Panc1 (cell line): ENCODE results near the gene C9orf153. TPM values are rescaled to one million over a fixed set of nuclear protein-coding genes. Genes with fewer than 3 reads are reported as not detected.

Source experiments
- ATAC-seq: fragments of 200-7000 bp; cut with Tn5 transposase; 2 replicates; pipeline ENCODE4 v1.9.1; 2020; ENCODE audit warnings: mild to moderate bottlenecking, moderate library complexity
- BruUV-seq: library from RNA; stranded (reverse); fragments of 400-500 nt; replicated peaks from 2 replicates; lab custom pipeline; 2021; lab: Mats Ljungman, UMichigan
- CTCF ChIA-PET: fragments of 300-600 bp; sonication (Branson Sonifier 250); formaldehyde crosslinking; loops from one replicate; lab custom pipeline; 2022; ENCODE audit warnings: antibody characterized with exemption; lab: Charles Lee
- POLR2A ChIA-PET: fragments of 300-600 bp; sonication (Branson Sonifier 250); formaldehyde crosslinking; loops from one replicate; lab custom pipeline; 2022; ENCODE audit warnings: antibody characterized with exemption; lab: Charles Lee
- DNase-seq: peaks from one replicate; pipeline ENCODE4 v3.0.0-alpha.2; 2010; ENCODE audit warnings: low read depth, low spot score
- H3K27ac ChIP-seq: 2 replicates; pipeline ENCODE4 v1.5.1; 2011; ENCODE audit warnings: mild to moderate bottlenecking, low read length, inconsistent platforms
- H3K27me3 ChIP-seq: fragments of 200-500 bp; sonication (Bioruptor generic); 2 replicates; pipeline ENCODE4 v1.6.0; 2014; ENCODE audit warnings: low read length, inconsistent platforms; ENCODE audit not compliant: control insufficient read depth, insufficient read depth
- H3K36me3 ChIP-seq: fragments of 200-500 bp; sonication (Bioruptor generic); 2 replicates; pipeline ENCODE4 v1.5.1; 2014; ENCODE audit warnings: inconsistent platforms, mild to moderate bottlenecking, low read length, moderate library complexity; ENCODE audit not compliant: control insufficient read depth, insufficient read depth
- H3K4me1 ChIP-seq: 2 replicates; pipeline ENCODE4 v1.5.1; 2011; ENCODE audit warnings: inconsistent platforms, mild to moderate bottlenecking, low read length, moderate library complexity; ENCODE audit not compliant: control insufficient read depth, insufficient read depth
- H3K4me3 ChIP-seq, 2 experiments: 2 replicates each; pipeline ENCODE4 v1.5.1; 2011 to 2012; ENCODE audit warnings: low read depth in 2 of 2, low read length in 2 of 2, mild to moderate bottlenecking in 2 of 2, inconsistent platforms in 1 of 2, moderate library complexity in 1 of 2
- H3K9me3 ChIP-seq: fragments of 200-500 bp; sonication (Bioruptor generic); 2 replicates; pipeline ENCODE4 v1.5.1; 2014; ENCODE audit warnings: low read depth, mild to moderate bottlenecking, inconsistent platforms, low read length, moderate library complexity; ENCODE audit not compliant: control insufficient read depth, insufficient read depth
- POLR2AphosphoS5 ChIP-seq: IDR thresholded peaks from 2 replicates; pipeline ENCODE4 v1.6.1; 2012; ENCODE audit warnings: mild to moderate bottlenecking, low read depth, low read length, moderate library complexity
- SIN3A ChIP-seq: IDR thresholded peaks from 2 replicates; pipeline ENCODE4 v1.6.1; 2012; ENCODE audit warnings: low read depth, mild to moderate bottlenecking, low read length, moderate library complexity, borderline replicate concordance; ENCODE audit not compliant: insufficient read depth
- TCF7L2 ChIP-seq: IDR thresholded peaks from 2 replicates; pipeline ENCODE4 v1.6.1; 2011; ENCODE audit warnings: mild to moderate bottlenecking, low read depth, low read length, inconsistent platforms
- in situ Hi-C: cut with HindIII; loops from 2 replicates; pipeline ENCODE4 v1.10.0; 2016; ENCODE audit warnings: low sequenced_read_pairs, low pct_unique_long_range_greater_than_20kb
- intact Hi-C: fragments of 100-400 bp; cut with micrococcal nuclease; formaldehyde crosslinking; loops from one replicate; pipeline ENCODE4 v1.10.0; 2022; ENCODE audit not compliant: unreplicated experiment
- total RNA-seq: library from RNA; stranded (reverse); gene quantifications from one replicate; pipeline ENCODE4 v1.2.1, GENCODE V29; 2021; ENCODE audit not compliant: unreplicated experiment
- TF ChIP-seq, protein P1 (sequence below), 2 experiments: IDR thresholded peaks; 2 replicates each; pipeline ENCODE4 v1.6.1; 2011 to 2012; ENCODE audit warnings: low read depth in 2 of 2, control low read depth in 1 of 2, low read length in 1 of 2, mild to moderate bottlenecking in 1 of 2, moderate library complexity in 1 of 2; ENCODE audit not compliant: insufficient read depth in 1 of 2
- TF ChIP-seq, protein P2 (sequence below): fragments of 450-650 bp; IDR thresholded peaks from 2 replicates; pipeline ENCODE4 v1.5.1; 2017; ENCODE audit warnings: mild to moderate bottlenecking

The C9orf153 gene
- total RNA-seq, 1 experiment from 2014 or later, result not detected

GRCh38 chr9:86280580-86280979 lies 21.1 kb upstream of the C9orf153 start:
- DNase-seq (no peak), ATAC-seq (no peak)
- intact Hi-C loops (loop anchor here (2.0 kb wide), 1 partner anchor 14 kb away; no protein-coding TSS in a partner anchor), in situ Hi-C loops (no loop called here)
- POLR2A ChIA-PET, result no interaction called here
- peaks cover 2% of the 10 kb centered on the region for H3K36me3 ChIP-seq
- TF ChIP-seq TCF7L2 (no peak), SIN3A (no peak), POLR2AphosphoS5 (no peak)
- TF ChIP-seq, protein P1, sequence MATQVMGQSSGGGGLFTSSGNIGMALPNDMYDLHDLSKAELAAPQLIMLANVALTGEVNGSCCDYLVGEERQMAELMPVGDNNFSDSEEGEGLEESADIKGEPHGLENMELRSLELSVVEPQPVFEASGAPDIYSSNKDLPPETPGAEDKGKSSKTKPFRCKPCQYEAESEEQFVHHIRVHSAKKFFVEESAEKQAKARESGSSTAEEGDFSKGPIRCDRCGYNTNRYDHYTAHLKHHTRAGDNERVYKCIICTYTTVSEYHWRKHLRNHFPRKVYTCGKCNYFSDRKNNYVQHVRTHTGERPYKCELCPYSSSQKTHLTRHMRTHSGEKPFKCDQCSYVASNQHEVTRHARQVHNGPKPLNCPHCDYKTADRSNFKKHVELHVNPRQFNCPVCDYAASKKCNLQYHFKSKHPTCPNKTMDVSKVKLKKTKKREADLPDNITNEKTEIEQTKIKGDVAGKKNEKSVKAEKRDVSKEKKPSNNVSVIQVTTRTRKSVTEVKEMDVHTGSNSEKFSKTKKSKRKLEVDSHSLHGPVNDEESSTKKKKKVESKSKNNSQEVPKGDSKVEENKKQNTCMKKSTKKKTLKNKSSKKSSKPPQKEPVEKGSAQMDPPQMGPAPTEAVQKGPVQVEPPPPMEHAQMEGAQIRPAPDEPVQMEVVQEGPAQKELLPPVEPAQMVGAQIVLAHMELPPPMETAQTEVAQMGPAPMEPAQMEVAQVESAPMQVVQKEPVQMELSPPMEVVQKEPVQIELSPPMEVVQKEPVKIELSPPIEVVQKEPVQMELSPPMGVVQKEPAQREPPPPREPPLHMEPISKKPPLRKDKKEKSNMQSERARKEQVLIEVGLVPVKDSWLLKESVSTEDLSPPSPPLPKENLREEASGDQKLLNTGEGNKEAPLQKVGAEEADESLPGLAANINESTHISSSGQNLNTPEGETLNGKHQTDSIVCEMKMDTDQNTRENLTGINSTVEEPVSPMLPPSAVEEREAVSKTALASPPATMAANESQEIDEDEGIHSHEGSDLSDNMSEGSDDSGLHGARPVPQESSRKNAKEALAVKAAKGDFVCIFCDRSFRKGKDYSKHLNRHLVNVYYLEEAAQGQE (IDR thresholded peaks at IDR 0.05; ENCODE audit: insufficient read depth in 1 of 2, low read depth in 2 of 2, low read length in 1 of 2), result no peak
- TF ChIP-seq, protein P2, sequence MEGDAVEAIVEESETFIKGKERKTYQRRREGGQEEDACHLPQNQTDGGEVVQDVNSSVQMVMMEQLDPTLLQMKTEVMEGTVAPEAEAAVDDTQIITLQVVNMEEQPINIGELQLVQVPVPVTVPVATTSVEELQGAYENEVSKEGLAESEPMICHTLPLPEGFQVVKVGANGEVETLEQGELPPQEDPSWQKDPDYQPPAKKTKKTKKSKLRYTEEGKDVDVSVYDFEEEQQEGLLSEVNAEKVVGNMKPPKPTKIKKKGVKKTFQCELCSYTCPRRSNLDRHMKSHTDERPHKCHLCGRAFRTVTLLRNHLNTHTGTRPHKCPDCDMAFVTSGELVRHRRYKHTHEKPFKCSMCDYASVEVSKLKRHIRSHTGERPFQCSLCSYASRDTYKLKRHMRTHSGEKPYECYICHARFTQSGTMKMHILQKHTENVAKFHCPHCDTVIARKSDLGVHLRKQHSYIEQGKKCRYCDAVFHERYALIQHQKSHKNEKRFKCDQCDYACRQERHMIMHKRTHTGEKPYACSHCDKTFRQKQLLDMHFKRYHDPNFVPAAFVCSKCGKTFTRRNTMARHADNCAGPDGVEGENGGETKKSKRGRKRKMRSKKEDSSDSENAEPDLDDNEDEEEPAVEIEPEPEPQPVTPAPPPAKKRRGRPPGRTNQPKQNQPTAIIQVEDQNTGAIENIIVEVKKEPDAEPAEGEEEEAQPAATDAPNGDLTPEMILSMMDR, result no peak
- no peak overlapping the region for H3K4me3 ChIP-seq
- peaks cover 4% of the 10 kb centered on the region; the same call in 1 of the 2 replicates for H3K4me1 ChIP-seq
- CTCF ChIA-PET, result no interaction called here
- no peaks in the 10 kb centered on the region for H3K27me3 ChIP-seq
- no peaks in the 10 kb centered on the region for H3K9me3 ChIP-seq
- H3K27ac ChIP-seq, result no peak overlapping the region
- BruUV-seq, result no TSS peak

DNA sequence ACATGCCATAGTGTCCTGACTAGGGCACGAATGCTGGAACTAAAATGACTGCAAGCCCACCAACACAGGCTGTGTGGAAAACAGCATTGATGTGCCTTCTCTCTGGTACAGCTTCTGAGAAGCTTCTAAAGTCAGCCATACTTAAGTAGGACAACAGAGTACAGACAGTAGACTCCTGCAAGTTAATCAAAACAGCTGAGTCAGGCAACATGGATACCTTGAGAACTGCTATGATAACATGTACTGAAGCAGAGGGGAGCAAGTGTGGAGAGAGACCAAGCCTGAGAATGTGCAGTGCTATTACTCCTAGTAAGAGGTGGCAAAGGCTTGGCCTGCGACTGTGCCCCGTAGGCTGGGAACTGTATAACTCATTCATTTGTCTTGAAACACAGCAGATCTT lies 20.4 kb upstream of the C9orf153 start:
- in situ Hi-C loops (no loop called here), intact Hi-C loops (loop anchor here (2.0 kb wide), 1 partner anchor 13 kb away; no protein-coding TSS in a partner anchor)
- H3K27ac ChIP-seq, result no peak overlapping the region
- ChIA-PET POLR2A (no interaction called here), CTCF (no interaction called here)
- H3K9me3 ChIP-seq, result no peaks in the 10 kb centered on the region
- no peak overlapping the region for H3K4me3 ChIP-seq
- H3K36me3 ChIP-seq, result peaks cover 2% of the 10 kb centered on the region
- peaks cover 4% of the 10 kb centered on the region; the same call in 1 of the 2 replicates for H3K4me1 ChIP-seq
- DNase-seq (no peak), ATAC-seq (no peak)
- TF ChIP-seq, protein P2, result no peak
- TF ChIP-seq, protein P1 (IDR thresholded peaks at IDR 0.05; ENCODE audit: insufficient read depth in 1 of 2, low read depth in 2 of 2, low read length in 1 of 2), result no peak
- TF ChIP-seq SIN3A (no peak), POLR2AphosphoS5 (no peak), TCF7L2 (no peak)
- H3K27me3 ChIP-seq, result no peaks in the 10 kb centered on the region
- no TSS peak for BruUV-seq
